ENCODE measurements around the gene SSU72.
"Not testable (repeated sequence)": the region's sequence is repeated elsewhere in the genome, so short reads cannot be mapped to it uniquely, and the experiment has no call there.

The SSU72 gene

GRCh38 chr1:1524750-1525383, 49.8 kb downstream of the SSU72 start:
- DNase-seq: not testable (repeated sequence)

- not testable (repeated sequence) for DNase-seq
Observed at GRCh38 chr1:1523651-1524050, 51.0 kb downstream of the SSU72 start.

GRCh38 chr1:1523226-1523625, 51.4 kb downstream of the SSU72 start:
- not testable (repeated sequence) for DNase-seq

GRCh38 chr1:1522536-1522935, 52.1 kb downstream of the SSU72 start:
- DNase-seq: not testable (repeated sequence)

GRCh38 chr1:1521331-1521730, 53.3 kb downstream of the SSU72 start:
- no peak for DNase-seq

- not testable (repeated sequence) for DNase-seq
Observed at GRCh38 chr1:1519805-1520505, 54.7 kb downstream of the SSU72 start.

- not testable (repeated sequence) for DNase-seq
Observed at GRCh38 chr1:1518621-1519007, 56.0 kb downstream of the SSU72 start.

GRCh38 chr1:1517973-1518620, 56.6 kb downstream of the SSU72 start:
- no peak for DNase-seq

- DNase-seq: not testable (repeated sequence)
Observed at GRCh38 chr1:1516923-1517322, 57.7 kb downstream of the SSU72 start.

GRCh38 chr1:1514376-1514775, 60.3 kb downstream of the SSU72 start:
- not testable (repeated sequence) for DNase-seq

- not testable (repeated sequence) for DNase-seq
Observed at GRCh38 chr1:1513675-1514074, 61.0 kb downstream of the SSU72 start.

GRCh38 chr1:1512425-1512824, 62.2 kb downstream of the SSU72 start:
- DNase-seq: peak in 1 of 2 donors; percentile 32

GRCh38 chr1:1511533-1512285, 63.0 kb downstream of the SSU72 start, which contains the start of gene ATAD3A:
Gene ATAD3A (plus strand): TSS chr1:1512162. CDS start chr1:1512269, 107 bp downstream.
- DNase-seq: peak; percentile 96 to 97

- DNase-seq: no peak
Observed at GRCh38 chr1:1510912-1511532, 63.6 kb downstream of the SSU72 start.

- DNase-seq: not testable (repeated sequence)
Observed at GRCh38 chr1:1509465-1509850, 65.2 kb downstream of the SSU72 start.

GRCh38 chr1:1508775-1509464, 65.7 kb downstream of the SSU72 start:
- not testable (repeated sequence) for DNase-seq

- DNase-seq: no peak
Observed at GRCh38 chr1:1507305-1507704, 67.4 kb downstream of the SSU72 start.

- DNase-seq: not testable (repeated sequence)
Observed at GRCh38 chr1:1505801-1506200, 68.9 kb downstream of the SSU72 start.

- DNase-seq: not testable (repeated sequence)
Observed at GRCh38 chr1:1505366-1505798, 69.3 kb downstream of the SSU72 start.

- peak; percentile 62 to 64 for DNase-seq
Observed at GRCh38 chr1:1504777-1505365, 69.8 kb downstream of the SSU72 start.

- not testable (repeated sequence) for DNase-seq
Observed at GRCh38 chr1:1495461-1495975, 79.1 kb downstream of the SSU72 start.
